NCI-H146 treated with DMSO at 0.1 percent for 48 hours (cell line): ENCODE measurements around the gene GALNT6.
"Not testable (repeated sequence)": the region's sequence is repeated elsewhere in the genome, so short reads cannot be mapped to it uniquely, and the experiment has no call there.

Experiments used
- DNase-seq: peaks from one replicate; lab custom pipeline; 2025; ENCODE audit not compliant: unreplicated experiment; lab: John Stamatoyannopoulos, UW

The GALNT6 gene

GRCh38 chr12:51360315-51360714 lies 30.9 kb downstream of the GALNT6 start:
- no peak for DNase-seq

- no peak for DNase-seq
Measured at GRCh38 chr12:51359851-51360250, 31.4 kb downstream of the GALNT6 start.

GRCh38 chr12:51358496-51358895 lies 32.7 kb downstream of the GALNT6 start:
- no peak for DNase-seq

GRCh38 chr12:51357374-51358047 lies 33.7 kb downstream of the GALNT6 start:
- no peak for DNase-seq

- peak; percentile 70 for DNase-seq
Measured at GRCh38 chr12:51351913-51352532, 39.2 kb downstream of the GALNT6 start.

GRCh38 chr12:51349026-51349425 lies 42.2 kb downstream of the GALNT6 start:
- no peak for DNase-seq

- DNase-seq, result no peak
Measured at GRCh38 chr12:51348116-51348515, 43.1 kb downstream of the GALNT6 start.

GRCh38 chr12:51346581-51346980 lies 44.6 kb downstream of the GALNT6 start, which contains the start of gene CELA1:
Gene CELA1, minus strand, starts transcription at chr12:51346679. Its CDS starts 41 bp downstream, at chr12:51346638.
- DNase-seq, result no peak

GRCh38 chr12:51345681-51346080 lies 45.5 kb downstream of the GALNT6 start:
- no peak for DNase-seq

GRCh38 chr12:51343201-51343600 lies 48.0 kb downstream of the GALNT6 start:
- DNase-seq, result no peak

GRCh38 chr12:51342416-51342815 lies 48.8 kb downstream of the GALNT6 start:
- no peak for DNase-seq

GRCh38 chr12:51341251-51342007 lies 49.8 kb downstream of the GALNT6 start:
- peak; percentile 59 for DNase-seq

GRCh38 chr12:51339750-51340149 lies 51.5 kb downstream of the GALNT6 start:
- no peak for DNase-seq

- DNase-seq, result not testable (repeated sequence)
Measured at GRCh38 chr12:51337336-51337735, 53.9 kb downstream of the GALNT6 start.

GRCh38 chr12:51335931-51336330 lies 55.3 kb downstream of the GALNT6 start:
- DNase-seq, result no peak

- DNase-seq, result no peak
Measured at GRCh38 chr12:51334764-51335163, 56.4 kb downstream of the GALNT6 start.

- no peak for DNase-seq
Measured at GRCh38 chr12:51333536-51333935, 57.7 kb downstream of the GALNT6 start.

GRCh38 chr12:51330186-51330585 lies 61.0 kb downstream of the GALNT6 start:
- no peak for DNase-seq

- DNase-seq, result no peak
Measured at GRCh38 chr12:51329742-51330141, 61.5 kb downstream of the GALNT6 start.

GRCh38 chr12:51328587-51328986 lies 62.6 kb downstream of the GALNT6 start:
- no peak for DNase-seq

- no peak for DNase-seq
Measured at GRCh38 chr12:51326698-51327439, 64.3 kb downstream of the GALNT6 start.
